HG03575 (cell line): ENCODE results near the gene SERAC1.

Experiments used
- ATAC-seq: cut with Tn5 transposase; IDR thresholded peaks from one replicate; pipeline ENCODE4 v1.9.1; 2021; ENCODE audit not compliant: unreplicated experiment, insufficient number of reproducible peaks, low FRiP score; ENCODE audit errors: extremely low read depth

Gene SERAC1

GRCh38 chr6:158143700-158144099, 24.4 kb downstream of the SERAC1 start:
- ATAC-seq: no peak

GRCh38 chr6:158142789-158143188, 25.3 kb downstream of the SERAC1 start:
- ATAC-seq: no peak

- no peak for ATAC-seq
These were observed 36.1 kb downstream of the SERAC1 start for GRCh38 chr6:158131926-158132325.

- no peak for ATAC-seq
These were observed 42.8 kb downstream of the SERAC1 start for GRCh38 chr6:158125271-158125670.

GRCh38 chr6:158124288-158124687, 43.8 kb downstream of the SERAC1 start:
- no peak for ATAC-seq

GRCh38 chr6:158122048-158122447, 46.0 kb downstream of the SERAC1 start:
- no peak for ATAC-seq

GRCh38 chr6:158121335-158121734, 46.7 kb downstream of the SERAC1 start:
- no peak for ATAC-seq

GRCh38 chr6:158118886-158119285, 49.2 kb downstream of the SERAC1 start:
- ATAC-seq: no peak

- ATAC-seq: no peak
These were observed 52.6 kb downstream of the SERAC1 start for GRCh38 chr6:158115508-158115907.

GRCh38 chr6:158115102-158115501, 53.0 kb downstream of the SERAC1 start:
- ATAC-seq: no peak

- ATAC-seq: no peak
These were observed 54.3 kb downstream of the SERAC1 start for GRCh38 chr6:158113802-158114201.

- ATAC-seq: no peak
These were observed 56.1 kb downstream of the SERAC1 start for GRCh38 chr6:158111987-158112386.

- no peak for ATAC-seq
These were observed 57.1 kb downstream of the SERAC1 start for GRCh38 chr6:158110986-158111385.

- no peak for ATAC-seq
These were observed 58.3 kb downstream of the SERAC1 start for GRCh38 chr6:158109748-158110147.

- no peak for ATAC-seq
These were observed 63.4 kb downstream of the SERAC1 start for GRCh38 chr6:158104696-158105095.

- no peak for ATAC-seq
These were observed 64.8 kb downstream of the SERAC1 start for GRCh38 chr6:158103228-158103627.

GRCh38 chr6:158095671-158096070, 72.4 kb downstream of the SERAC1 start:
- no peak for ATAC-seq

GRCh38 chr6:158095031-158095430, 73.0 kb downstream of the SERAC1 start:
- ATAC-seq: no peak

GRCh38 chr6:158092806-158093205, 75.3 kb downstream of the SERAC1 start:
- no peak for ATAC-seq

GRCh38 chr6:158087224-158087867, 80.7 kb downstream of the SERAC1 start:
- no peak for ATAC-seq

- ATAC-seq: no peak
These were observed 81.4 kb downstream of the SERAC1 start for GRCh38 chr6:158086504-158087223.
